HL-60/S4 (cell line): ENCODE measurements around the gene GPR132.

Experiments used
- in situ Hi-C: fragments of 300-500 bp; cut with MboI; formaldehyde crosslinking; loops from 2 replicates; pipeline ENCODE4 v1.14.3; 2022; ENCODE audit warnings: low sequenced_read_pairs

Gene GPR132

GRCh38 chr14:105023144-105023543 lies 42.1 kb downstream of the GPR132 start:
- in situ Hi-C loops, result no loop called here

GRCh38 chr14:105022276-105022670 lies 43.0 kb downstream of the GPR132 start:
- in situ Hi-C loops, result no loop called here

GRCh38 chr14:105021656-105022275 lies 43.5 kb downstream of the GPR132 start:
- in situ Hi-C loops, result no loop called here

GRCh38 chr14:105020815-105021655 lies 44.2 kb downstream of the GPR132 start, which contains the start of gene CDCA4:
Gene CDCA4 (minus strand): TSS chr14:105021083. CDS start chr14:105011929, 9,154 bp downstream.
- in situ Hi-C loops, result no loop called here

GRCh38 chr14:105019861-105020814 lies 45.1 kb downstream of the GPR132 start:
- in situ Hi-C loops, result no loop called here

- in situ Hi-C loops, result no loop called here
Observed at GRCh38 chr14:105018414-105018813, 46.8 kb downstream of the GPR132 start.

GRCh38 chr14:105015905-105016304 lies 49.3 kb downstream of the GPR132 start:
- in situ Hi-C loops, result no loop called here

GRCh38 chr14:105015242-105015641 lies 50.0 kb downstream of the GPR132 start:
- in situ Hi-C loops, result no loop called here

- in situ Hi-C loops, result no loop called here
Observed at GRCh38 chr14:105014631-105015030, 50.6 kb downstream of the GPR132 start.

- in situ Hi-C loops, result no loop called here
Observed at GRCh38 chr14:105014032-105014431, 51.2 kb downstream of the GPR132 start.

- in situ Hi-C loops, result no loop called here
Observed at GRCh38 chr14:105013150-105013785, 52.0 kb downstream of the GPR132 start.

GRCh38 chr14:105012171-105012985 lies 52.9 kb downstream of the GPR132 start:
- in situ Hi-C loops, result no loop called here

GRCh38 chr14:105011312-105011990 lies 53.8 kb downstream of the GPR132 start:
- in situ Hi-C loops, result no loop called here

- in situ Hi-C loops, result no loop called here
Observed at GRCh38 chr14:105010891-105011291, 54.3 kb downstream of the GPR132 start.

- in situ Hi-C loops, result no loop called here
Observed at GRCh38 chr14:105010106-105010505, 55.1 kb downstream of the GPR132 start.

GRCh38 chr14:105007593-105008264 lies 57.5 kb downstream of the GPR132 start:
- in situ Hi-C loops, result no loop called here

- in situ Hi-C loops, result no loop called here
Observed at GRCh38 chr14:105006831-105007592, 58.2 kb downstream of the GPR132 start.
